MCF 10A (cell line): ENCODE data around the gene UBAC2. TPM values are rescaled to one million over a fixed set of nuclear protein-coding genes. Genes with fewer than 3 reads are reported as not detected.

Experiments used
- BruUV-seq: library from RNA; stranded (reverse); fragments of 400-500 nt; replicated peaks from 2 replicates; lab custom pipeline; 2021; lab: Mats Ljungman, UMichigan
- CTCF ChIA-PET: fragments of 300-600 bp; sonication (Branson Sonifier 250); formaldehyde crosslinking; extraction: SDS; loops from one replicate; lab custom pipeline; 2021; ENCODE audit warnings: antibody characterized with exemption, inconsistent platforms; lab: Yijun Ruan, JAX
- POLR2A ChIA-PET: fragments of 300-600, 350-650 bp; sonication (Branson Sonifier 250); formaldehyde crosslinking; extraction: SDS; loops from one replicate; lab custom pipeline; 2020; ENCODE audit warnings: antibody characterized with exemption, inconsistent platforms; lab: Yijun Ruan, JAX
- DNase-seq: peaks from one replicate; pipeline ENCODE4 v3.0.0-alpha.2; 2018; ENCODE audit not compliant: unreplicated experiment
- H3K27ac Mint-ChIP-seq: one replicate; pipeline ENCODE4 v1.8.0; 2022; ENCODE audit warnings: mild to moderate bottlenecking, low read depth, mixed read lengths; ENCODE audit not compliant: unreplicated experiment
- H3K27me3 Mint-ChIP-seq: one replicate; pipeline ENCODE4 v1.8.0; 2022; ENCODE audit warnings: mixed read lengths; ENCODE audit not compliant: insufficient read depth, unreplicated experiment
- H3K36me3 Mint-ChIP-seq: one replicate; pipeline ENCODE4 v1.8.0; 2022; ENCODE audit warnings: mild to moderate bottlenecking, moderate library complexity, mixed read lengths; ENCODE audit not compliant: insufficient read depth, unreplicated experiment
- H3K4me1 Mint-ChIP-seq: one replicate; pipeline ENCODE4 v1.8.0; 2022; ENCODE audit warnings: mixed read lengths; ENCODE audit not compliant: insufficient read depth, unreplicated experiment
- H3K4me3 Mint-ChIP-seq: one replicate; pipeline ENCODE4 v1.8.0; 2022; ENCODE audit warnings: mild to moderate bottlenecking, moderate library complexity, mixed read lengths; ENCODE audit not compliant: unreplicated experiment
- H3K9me3 Mint-ChIP-seq: one replicate; pipeline ENCODE4 v1.8.0; 2022; ENCODE audit warnings: mixed read lengths; ENCODE audit not compliant: unreplicated experiment
- intact Hi-C: fragments of 100-400 bp; cut with micrococcal nuclease; formaldehyde crosslinking; loops from 2 replicates; pipeline ENCODE4 v1.14.1; 2022
- total RNA-seq: library from RNA; stranded (reverse); gene quantifications from 2 replicates; pipeline ENCODE4 v1.2.3, GENCODE V29; 2022
- TF ChIP-seq, protein P1 (sequence below): fragments of 200-600 bp; IDR thresholded peaks from one replicate; pipeline ENCODE4 v1.8.0; 2022; ENCODE audit warnings: antibody characterized with exemption, mild to moderate bottlenecking; ENCODE audit not compliant: unreplicated experiment

UBAC2 gene
- total RNA-seq, 1 experiment from 2014 or later, result 74.7 TPM

DNA sequence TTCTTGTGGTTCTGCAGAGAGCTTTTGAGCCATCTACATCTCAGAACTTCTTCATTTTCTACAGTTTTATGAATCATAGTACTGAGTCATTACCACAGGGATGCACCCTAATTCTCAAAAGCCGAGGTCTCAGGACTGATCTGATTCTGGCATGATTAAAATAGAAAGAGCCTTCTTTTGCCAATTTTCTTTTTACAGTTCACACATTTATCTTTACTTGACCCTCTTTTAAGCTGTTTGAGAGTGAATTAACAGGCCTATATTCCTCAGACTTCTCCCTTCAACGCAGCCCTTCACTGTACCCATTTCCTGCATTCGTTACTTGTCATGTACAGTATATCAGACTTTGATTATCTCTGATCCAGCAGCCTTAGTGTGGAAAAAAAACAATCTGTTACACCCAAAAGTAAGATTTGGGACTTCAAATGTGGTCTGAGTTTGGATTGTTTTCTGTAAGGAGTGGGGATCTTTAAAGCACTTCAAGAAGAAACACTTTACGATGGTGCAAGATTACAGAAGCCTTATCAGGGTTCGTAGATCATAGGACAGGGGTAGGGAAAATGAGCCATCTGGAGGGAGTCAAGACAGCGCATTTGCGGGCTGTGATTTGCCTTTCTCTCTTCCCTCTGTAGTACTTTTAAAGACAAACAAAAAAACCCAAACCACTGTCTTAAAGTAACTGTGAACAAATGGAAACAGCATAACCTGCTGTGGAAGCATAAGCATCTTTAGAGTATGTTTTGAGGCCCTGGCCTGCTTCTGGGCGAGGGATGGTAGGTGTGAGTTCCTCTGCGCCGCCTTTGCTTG, 121.8 kb downstream of the UBAC2 start:
- H3K27ac Mint-ChIP-seq, result peak overlapping the region; percentile 84
- POLR2A ChIA-PET, result interaction anchor here (1.6 to 1.8 kb wide), 2 partner anchors 8 to 18 kb away, joined by 6 read pairs; no protein-coding TSS in a partner anchor
- no peaks in the 10 kb centered on the region for H3K27me3 Mint-ChIP-seq
- TF ChIP-seq, protein P1, sequence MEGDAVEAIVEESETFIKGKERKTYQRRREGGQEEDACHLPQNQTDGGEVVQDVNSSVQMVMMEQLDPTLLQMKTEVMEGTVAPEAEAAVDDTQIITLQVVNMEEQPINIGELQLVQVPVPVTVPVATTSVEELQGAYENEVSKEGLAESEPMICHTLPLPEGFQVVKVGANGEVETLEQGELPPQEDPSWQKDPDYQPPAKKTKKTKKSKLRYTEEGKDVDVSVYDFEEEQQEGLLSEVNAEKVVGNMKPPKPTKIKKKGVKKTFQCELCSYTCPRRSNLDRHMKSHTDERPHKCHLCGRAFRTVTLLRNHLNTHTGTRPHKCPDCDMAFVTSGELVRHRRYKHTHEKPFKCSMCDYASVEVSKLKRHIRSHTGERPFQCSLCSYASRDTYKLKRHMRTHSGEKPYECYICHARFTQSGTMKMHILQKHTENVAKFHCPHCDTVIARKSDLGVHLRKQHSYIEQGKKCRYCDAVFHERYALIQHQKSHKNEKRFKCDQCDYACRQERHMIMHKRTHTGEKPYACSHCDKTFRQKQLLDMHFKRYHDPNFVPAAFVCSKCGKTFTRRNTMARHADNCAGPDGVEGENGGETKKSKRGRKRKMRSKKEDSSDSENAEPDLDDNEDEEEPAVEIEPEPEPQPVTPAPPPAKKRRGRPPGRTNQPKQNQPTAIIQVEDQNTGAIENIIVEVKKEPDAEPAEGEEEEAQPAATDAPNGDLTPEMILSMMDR, result no peak
- CTCF ChIA-PET, result no interaction called here
- H3K4me3 Mint-ChIP-seq, result no peak overlapping the region
- BruUV-seq, result no TSS peak
- intact Hi-C loops, result no loop called here
- peaks cover 21% of the 10 kb centered on the region for H3K4me1 Mint-ChIP-seq
- peak; percentile 60 for DNase-seq
- H3K9me3 Mint-ChIP-seq, result no peaks in the 10 kb centered on the region
- H3K36me3 Mint-ChIP-seq, result peaks cover 52% of the 10 kb centered on the region

DNA sequence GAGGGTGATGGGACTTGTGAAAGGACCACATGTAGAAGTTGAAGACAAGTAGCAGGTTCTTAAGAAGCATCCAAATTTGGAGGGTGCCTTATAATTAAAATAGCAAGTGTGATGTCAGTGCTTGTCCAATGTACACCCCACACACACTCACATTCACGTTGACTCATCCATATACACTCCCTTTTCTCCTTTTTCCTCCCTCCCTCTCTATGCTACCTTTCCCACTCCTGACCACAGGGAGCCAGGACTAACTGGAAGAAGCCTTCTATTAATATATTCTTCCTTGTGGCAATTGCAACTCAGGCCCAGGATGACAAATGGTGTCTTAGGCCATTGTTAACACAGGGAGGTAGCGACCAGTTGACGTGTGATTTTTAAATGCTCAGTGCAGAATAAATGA, 122.8 kb downstream of the UBAC2 start:
- H3K9me3 Mint-ChIP-seq, result no peaks in the 10 kb centered on the region
- H3K27me3 Mint-ChIP-seq, result no peaks in the 10 kb centered on the region
- H3K27ac Mint-ChIP-seq, result no peak overlapping the region
- H3K4me3 Mint-ChIP-seq, result no peak overlapping the region
- ChIA-PET POLR2A (no interaction called here), CTCF (interaction anchor here (0.7 to 1.4 kb wide), 4 partner anchors 11 to 174 kb away, joined by 3 to 6 read pairs (median 3); no protein-coding TSS in a partner anchor)
- H3K36me3 Mint-ChIP-seq, result peaks cover 43% of the 10 kb centered on the region
- peak; percentile 53 for DNase-seq
- TF ChIP-seq, protein P1, result no peak
- no TSS peak for BruUV-seq
- intact Hi-C loops, result no loop called here
- peaks cover 21% of the 10 kb centered on the region for H3K4me1 Mint-ChIP-seq

DNA sequence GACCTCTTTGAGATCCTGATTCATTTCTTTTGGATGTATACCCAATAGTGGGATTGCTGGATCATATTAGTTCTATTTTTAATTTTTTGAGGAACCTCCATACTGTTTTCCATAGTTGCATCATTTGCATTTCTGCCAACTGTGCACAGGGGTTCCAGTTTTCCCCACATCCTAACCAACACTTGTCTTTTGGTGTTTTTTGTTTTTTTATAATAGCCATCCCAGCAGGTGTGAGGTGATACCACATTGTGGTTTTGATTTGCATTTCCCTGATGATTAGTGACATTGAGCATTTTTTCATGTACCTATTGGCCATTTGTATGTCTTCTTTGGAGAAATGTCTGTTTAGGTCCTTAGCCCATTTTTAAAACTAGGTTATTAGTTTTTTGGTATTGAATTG, 125.4 kb downstream of the UBAC2 start:
- intact Hi-C loops, result no loop called here
- POLR2A ChIA-PET, result no interaction called here
- no peak for DNase-seq
- TF ChIP-seq, protein P1, result no peak
- Mint-ChIP-seq H3K27me3 (no peaks in the 10 kb centered on the region), H3K27ac (no peak overlapping the region), H3K4me3 (no peak overlapping the region), H3K4me1 (peaks cover 22% of the 10 kb centered on the region), H3K36me3 (peaks cover 47% of the 10 kb centered on the region), H3K9me3 (no peaks in the 10 kb centered on the region)
- no TSS peak for BruUV-seq
- CTCF ChIA-PET, result no interaction called here

DNA sequence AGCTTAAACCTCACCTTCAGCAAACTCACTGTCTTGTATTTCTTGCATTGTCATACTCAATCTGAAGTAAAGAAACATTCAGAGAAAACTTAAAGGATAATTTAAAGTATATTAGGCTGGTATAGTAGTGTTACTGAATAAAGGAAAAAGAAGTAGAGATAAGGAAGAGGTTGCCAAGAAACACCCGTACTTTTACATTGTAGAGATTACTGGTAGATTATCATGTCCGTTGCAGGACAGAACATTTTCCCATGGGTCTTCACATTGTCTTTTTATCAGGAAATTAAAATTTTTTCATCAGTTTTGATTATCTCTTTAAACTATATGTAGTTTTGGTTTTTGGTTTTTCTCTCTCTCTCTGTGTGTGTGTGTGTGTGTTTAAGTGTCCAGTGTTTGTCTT, 126.5 kb downstream of the UBAC2 start:
- CTCF ChIA-PET, result interaction anchor here (0.7 kb wide), 3 partner anchors 25 to 108 kb away, joined by 3 read pairs; no protein-coding TSS in a partner anchor
- no peak overlapping the region for H3K4me3 Mint-ChIP-seq

More for the DNA sequence above, 126.5 kb downstream of the UBAC2 start:
- peaks cover 50% of the 10 kb centered on the region for H3K36me3 Mint-ChIP-seq
- H3K9me3 Mint-ChIP-seq, result no peaks in the 10 kb centered on the region
- DNase-seq, result no peak
- H3K27me3 Mint-ChIP-seq, result no peaks in the 10 kb centered on the region
- POLR2A ChIA-PET, result interaction anchor here (1.3 kb wide), 1 partner anchor 8 kb away, joined by 3 read pairs; no protein-coding TSS in a partner anchor
- H3K4me1 Mint-ChIP-seq, result peaks cover 28% of the 10 kb centered on the region
- H3K27ac Mint-ChIP-seq, result no peak overlapping the region
- TF ChIP-seq, protein P1, result no peak
- intact Hi-C loops, result no loop called here
- no TSS peak for BruUV-seq
